Measurements from ENCODE around the gene NAT16. TPM values are rescaled to one million over a fixed set of nuclear protein-coding genes. Genes with fewer than 3 reads are reported as not detected.

Gene NAT16
- total and polyA plus RNA-seq, 2 of the 13 experiments (the other 11 are each of a cell fraction or from before 2014, with no cell fraction given), result 0.04 TPM; not detected in 1

- TF ChIP-seq ZBTB7B (CRISPR knock-in tag; IDR thresholded peaks at IDR 0.05), result no peak
- TF ChIP-seq MEIS1 (CRISPR knock-in tag; IDR thresholded peaks at IDR 0.05; ENCODE audit: borderline replicate concordance), result no peak
- TF ChIP-seq ZBTB4 (CRISPR knock-in tag; IDR thresholded peaks at IDR 0.05; ENCODE audit: borderline replicate concordance), result no peak
- TF ChIP-seq ZBTB1 (CRISPR knock-in tag; IDR thresholded peaks at IDR 0.05; ENCODE audit: borderline replicate concordance), result no peak
- no peak; the same call in 1 of the 2 replicates for TF ChIP-seq ZNF160 (CRISPR knock-in tag; IDR thresholded peaks at IDR 0.05)
- TF ChIP-seq ZNF543 (CRISPR knock-in tag; IDR thresholded peaks at IDR 0.05), result no peak; the same call in 1 of the 2 replicates
- no peak; the same call in 1 of the 2 replicates for TF ChIP-seq SOX5 (CRISPR knock-in tag; IDR thresholded peaks at IDR 0.05; ENCODE audit: borderline replicate concordance)
- peak; percentile 23; the same call in 1 of the 2 replicates for TF ChIP-seq IRF9 (CRISPR knock-in tag; IDR thresholded peaks at IDR 0.05; ENCODE audit: borderline replicate concordance)
- peak; percentile 93 for TF ChIP-seq RFX3 (CRISPR knock-in tag; IDR thresholded peaks at IDR 0.05)
- TF ChIP-seq PTBP1 (IDR thresholded peaks at IDR 0.05; ENCODE audit: low read depth, low read length, poor library complexity, severe bottlenecking), result no peak
- TF ChIP-seq KIAA2018 (CRISPR knock-in tag; IDR thresholded peaks at IDR 0.05; ENCODE audit: borderline replicate concordance), result no peak
- no peak for TF ChIP-seq FOXP1 (IDR thresholded peaks at IDR 0.05)
- no peak for TF ChIP-seq FOXP1 (CRISPR knock-in tag; IDR thresholded peaks at IDR 0.05)
- no peak for TF ChIP-seq SRSF9 (IDR thresholded peaks at IDR 0.05; ENCODE audit: borderline replicate concordance, insufficient read depth, low read depth, low read length, poor library complexity, severe bottlenecking)
- TF ChIP-seq ISL2 (CRISPR knock-in tag; IDR thresholded peaks at IDR 0.05), result 0 out of 2 replicates have a peak, but pooled peaks have one; percentile 21
Observed at GRCh38 chr7:101153969-101154692, 26.0 kb downstream of the NAT16 start, which contains the start of gene AP1S1 (continued).
